Chondrocyte (in vitro differentiated cells): ENCODE data around the gene OBP2B. TPM values are rescaled to one million over a fixed set of nuclear protein-coding genes. Genes with fewer than 3 reads are reported as not detected.

Experiments
- DNase-seq: peaks from one replicate; pipeline ENCODE4 v3.0.0; 2021; ENCODE audit warnings: mixed read lengths, low spot score
- H3K27ac Mint-ChIP-seq: one replicate; pipeline ENCODE4 v1.8.0; 2021; ENCODE audit warnings: mild to moderate bottlenecking, moderate library complexity, mixed read lengths; ENCODE audit not compliant: unreplicated experiment
- H3K27me3 Mint-ChIP-seq: 2 replicates; pipeline ENCODE4 v1.8.0; 2021; ENCODE audit warnings: low read depth, mixed read lengths
- H3K36me3 Mint-ChIP-seq: 2 replicates; pipeline ENCODE4 v1.8.0; 2021; ENCODE audit warnings: low read depth, mixed read lengths
- H3K4me1 Mint-ChIP-seq: 2 replicates; pipeline ENCODE4 v1.8.0; 2021; ENCODE audit warnings: low read depth, mild to moderate bottlenecking, mixed read lengths
- H3K4me3 Mint-ChIP-seq: one replicate; pipeline ENCODE4 v1.8.0; 2021; ENCODE audit warnings: mild to moderate bottlenecking, moderate library complexity, mixed read lengths; ENCODE audit not compliant: unreplicated experiment
- H3K9me3 Mint-ChIP-seq: 2 replicates; pipeline ENCODE4 v1.8.0; 2021; ENCODE audit warnings: low read depth, mixed read lengths
- total RNA-seq: library from RNA; stranded (reverse); gene quantifications from 3 replicates; pipeline ENCODE4 v1.2.1, GENCODE V29; 2021
- TF ChIP-seq, protein P1 (sequence below): fragments of 200-600 bp; sonication (generic); IDR thresholded peaks from 2 replicates; pipeline ENCODE4 v1.5.0; 2021; ENCODE audit warnings: antibody characterized with exemption, mild to moderate bottlenecking, moderate library complexity

The OBP2B gene
- total RNA-seq, 1 donor from 2014 or later: not detected

GRCh38 chr9:133162861-133163503 is 46.1 kb downstream of the OBP2B start:
- Mint-ChIP-seq H3K27me3 (no peaks in the 10 kb centered on the region), H3K4me1 (peaks cover 12% of the 10 kb centered on the region), H3K4me3 (peak overlapping the region; percentile 54), H3K36me3 (peaks cover 3% of the 10 kb centered on the region), H3K9me3 (no peaks in the 10 kb centered on the region), H3K27ac (no peak overlapping the region)
- peak; percentile 89 for DNase-seq
- TF ChIP-seq, protein P1, sequence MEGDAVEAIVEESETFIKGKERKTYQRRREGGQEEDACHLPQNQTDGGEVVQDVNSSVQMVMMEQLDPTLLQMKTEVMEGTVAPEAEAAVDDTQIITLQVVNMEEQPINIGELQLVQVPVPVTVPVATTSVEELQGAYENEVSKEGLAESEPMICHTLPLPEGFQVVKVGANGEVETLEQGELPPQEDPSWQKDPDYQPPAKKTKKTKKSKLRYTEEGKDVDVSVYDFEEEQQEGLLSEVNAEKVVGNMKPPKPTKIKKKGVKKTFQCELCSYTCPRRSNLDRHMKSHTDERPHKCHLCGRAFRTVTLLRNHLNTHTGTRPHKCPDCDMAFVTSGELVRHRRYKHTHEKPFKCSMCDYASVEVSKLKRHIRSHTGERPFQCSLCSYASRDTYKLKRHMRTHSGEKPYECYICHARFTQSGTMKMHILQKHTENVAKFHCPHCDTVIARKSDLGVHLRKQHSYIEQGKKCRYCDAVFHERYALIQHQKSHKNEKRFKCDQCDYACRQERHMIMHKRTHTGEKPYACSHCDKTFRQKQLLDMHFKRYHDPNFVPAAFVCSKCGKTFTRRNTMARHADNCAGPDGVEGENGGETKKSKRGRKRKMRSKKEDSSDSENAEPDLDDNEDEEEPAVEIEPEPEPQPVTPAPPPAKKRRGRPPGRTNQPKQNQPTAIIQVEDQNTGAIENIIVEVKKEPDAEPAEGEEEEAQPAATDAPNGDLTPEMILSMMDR: no peak

- TF ChIP-seq, protein P1: no peak
- DNase-seq: peak; percentile 28
- Mint-ChIP-seq H3K27ac (no peak overlapping the region), H3K4me3 (no peak overlapping the region), H3K4me1 (peaks cover 12% of the 10 kb centered on the region), H3K9me3 (no peaks in the 10 kb centered on the region), H3K27me3 (no peaks in the 10 kb centered on the region), H3K36me3 (peaks cover 3% of the 10 kb centered on the region)
These were observed 47.5 kb downstream of the OBP2B start for GRCh38 chr9:133161547-133161950.

DNA sequence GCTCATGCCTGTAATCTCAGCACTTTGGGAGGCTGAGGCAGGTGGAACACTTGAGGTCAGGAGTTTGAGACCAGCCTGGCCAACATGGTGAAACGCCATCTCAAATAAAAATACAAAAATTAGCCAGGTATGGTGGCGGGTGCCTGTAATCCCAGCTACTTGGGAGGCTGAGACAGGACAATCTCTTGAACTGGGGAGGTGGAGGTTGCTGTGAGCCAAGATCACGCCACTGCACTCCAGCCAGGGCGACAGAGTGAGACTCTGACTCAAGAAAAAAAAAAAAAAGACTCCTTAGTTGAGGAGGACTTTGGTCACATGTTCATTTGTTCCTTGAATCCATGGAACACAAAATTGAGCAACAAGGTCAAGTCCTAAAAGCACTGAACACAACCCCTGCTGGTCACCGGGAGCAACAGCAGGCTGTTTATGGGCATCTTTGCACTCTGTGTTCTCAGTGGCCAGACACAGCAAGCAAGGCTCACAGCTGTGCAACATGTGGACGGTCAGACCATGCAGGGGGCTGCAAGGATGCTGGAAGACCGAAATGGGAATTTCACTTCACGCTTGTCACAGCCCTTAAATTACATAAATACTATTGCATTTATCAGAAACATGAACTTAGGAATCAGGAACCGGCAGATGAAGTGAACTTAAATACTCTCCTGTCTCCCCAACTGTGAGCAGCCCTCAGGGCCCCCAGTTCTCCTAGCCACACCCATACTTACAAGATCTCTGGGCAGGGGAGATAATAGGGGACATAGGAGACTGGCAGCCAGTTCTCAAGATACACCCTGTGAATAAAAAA is 48.1 kb downstream of the OBP2B start:
- no peak overlapping the region for H3K27ac Mint-ChIP-seq
- TF ChIP-seq, protein P1: peak; percentile 79
- peak; percentile 34 for DNase-seq
- peaks cover 12% of the 10 kb centered on the region for H3K4me1 Mint-ChIP-seq
- no peaks in the 10 kb centered on the region for H3K27me3 Mint-ChIP-seq
- peaks cover 3% of the 10 kb centered on the region for H3K36me3 Mint-ChIP-seq
- no peaks in the 10 kb centered on the region for H3K9me3 Mint-ChIP-seq
- H3K4me3 Mint-ChIP-seq: no peak overlapping the region

GRCh38 chr9:133158695-133159094 is 50.4 kb downstream of the OBP2B start:
- Mint-ChIP-seq H3K9me3 (no peaks in the 10 kb centered on the region), H3K4me3 (no peak overlapping the region), H3K27me3 (no peaks in the 10 kb centered on the region), H3K36me3 (peaks cover 3% of the 10 kb centered on the region), H3K27ac (no peak overlapping the region), H3K4me1 (peaks cover 8% of the 10 kb centered on the region)
- DNase-seq: peak; percentile 18
- TF ChIP-seq, protein P1: no peak

Other genes with a start within 250 kb of the OBP2B start
- gene GFI1B, start 230.6 kb downstream of the OBP2B start, total RNA-seq: not detected in 3 replicates
- gene GTF3C5, start 178.3 kb downstream of the OBP2B start, total RNA-seq: 36.5 to 46.3 TPM (median 38.5 TPM) in 3 replicates
- gene CEL, start 147.3 kb downstream of the OBP2B start, total RNA-seq: 0.87 to 1.5 TPM (median 1.1 TPM) in 3 replicates
- gene RALGDS, start 88.0 kb downstream of the OBP2B start, total RNA-seq: 16.1 to 19.0 TPM (median 17.5 TPM) in 3 replicates
- gene GBGT1, start 45.3 kb downstream of the OBP2B start, total RNA-seq: 2.1 to 8.1 TPM (median 5.8 TPM) in 3 replicates
- gene ABO, start 66.0 kb upstream of the OBP2B start, total RNA-seq: 0.17 TPM in 1 of 3 replicates, not detected in the others
- 14.6 to 16.0 TPM (median 15.1 TPM) in 3 replicates for gene SURF6, start 126.9 kb upstream of the OBP2B start, total RNA-seq
- 24.6 to 27.8 TPM (median 26.0 TPM) in 3 replicates for gene MED22, start 138.9 kb upstream of the OBP2B start, total RNA-seq
- 1,095 to 1,183 TPM (median 1,126 TPM) in 3 replicates for gene RPL7A, start 139.0 kb upstream of the OBP2B start, total RNA-seq
- gene SURF1, start 147.2 kb upstream of the OBP2B start, total RNA-seq: 27.2 to 31.3 TPM (median 31.0 TPM) in 3 replicates
- gene SURF2, start 147.3 kb upstream of the OBP2B start, total RNA-seq: 12.5 to 13.3 TPM (median 13.2 TPM) in 3 replicates
- gene SURF4, start 166.8 kb upstream of the OBP2B start, total RNA-seq: 242 to 285 TPM (median 243 TPM) in 3 replicates
- 1.2 to 1.9 TPM (median 1.8 TPM) in 3 replicates for gene STKLD1, start 167.1 kb upstream of the OBP2B start, total RNA-seq
- gene REXO4, start 208.8 kb upstream of the OBP2B start, total RNA-seq: 15.0 to 19.3 TPM (median 16.8 TPM) in 3 replicates
- 5.5 to 9.5 TPM (median 5.7 TPM) in 3 replicates for gene ADAMTS13, start 213.1 kb upstream of the OBP2B start, total RNA-seq